C4-2B (cell line): ENCODE data around the gene TMEM131L.

Source experiments
- H3K27ac ChIP-seq: fragments of 450-650 bp; 2 replicates; pipeline ENCODE4 v1.5.1; 2017
- CTCF ChIP-seq: fragments of 450-650 bp; conservative IDR thresholded peaks from 2 replicates; pipeline ENCODE4 v1.5.1; 2017; ENCODE audit warnings: mild to moderate bottlenecking
- ZFX ChIP-seq: fragments of 450-650 bp; IDR thresholded peaks from 2 replicates; pipeline ENCODE4 v1.6.1; 2017

Gene TMEM131L

GRCh38 chr4:153514688-153515426 is 48.7 kb downstream of the TMEM131L start:
- no peak overlapping the region for H3K27ac ChIP-seq
- no peak for TF ChIP-seq CTCF

DNA sequence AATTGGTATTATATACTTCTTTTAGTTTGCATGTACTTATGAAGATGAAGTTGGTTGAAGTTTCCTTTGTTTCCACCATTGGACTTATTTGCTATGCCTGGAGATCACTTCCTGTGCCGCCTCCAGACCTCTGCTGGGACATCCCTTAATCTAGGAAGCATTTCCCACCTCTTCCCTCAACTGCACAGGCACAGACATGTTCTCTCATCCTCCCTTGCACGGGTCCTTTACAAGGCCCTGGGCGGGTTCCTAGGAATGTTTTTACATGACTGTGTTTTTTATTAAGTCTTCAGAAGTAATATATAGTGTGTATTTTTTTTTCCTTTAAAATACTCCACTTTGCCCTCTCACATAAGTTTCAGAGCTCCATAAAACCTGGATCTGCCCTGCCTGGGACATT is 51.0 kb downstream of the TMEM131L start:
- no peak overlapping the region for H3K27ac ChIP-seq
- no peak for TF ChIP-seq CTCF
- no peak for TF ChIP-seq ZFX

DNA sequence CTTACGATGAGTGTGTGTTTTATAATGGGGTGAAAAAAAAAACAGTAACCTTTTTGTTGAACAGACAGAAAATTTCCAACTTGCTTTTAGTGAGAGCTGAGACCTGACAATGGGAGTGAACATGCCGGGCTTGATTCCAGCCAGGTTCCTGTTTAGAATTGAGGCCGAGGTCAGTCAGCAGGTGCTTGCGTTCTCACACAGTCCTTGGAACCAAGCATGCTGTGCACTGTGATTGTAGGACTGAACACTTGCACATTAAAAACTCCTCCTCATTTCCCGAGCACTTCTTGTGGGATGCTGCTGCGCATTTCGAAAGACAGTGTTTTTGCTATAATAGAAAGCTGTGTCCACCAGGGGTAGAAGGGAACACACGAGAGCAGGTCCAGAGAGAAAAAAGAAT is 51.8 kb downstream of the TMEM131L start:
- TF ChIP-seq CTCF: no peak
- TF ChIP-seq ZFX: no peak
- no peak overlapping the region for H3K27ac ChIP-seq

DNA sequence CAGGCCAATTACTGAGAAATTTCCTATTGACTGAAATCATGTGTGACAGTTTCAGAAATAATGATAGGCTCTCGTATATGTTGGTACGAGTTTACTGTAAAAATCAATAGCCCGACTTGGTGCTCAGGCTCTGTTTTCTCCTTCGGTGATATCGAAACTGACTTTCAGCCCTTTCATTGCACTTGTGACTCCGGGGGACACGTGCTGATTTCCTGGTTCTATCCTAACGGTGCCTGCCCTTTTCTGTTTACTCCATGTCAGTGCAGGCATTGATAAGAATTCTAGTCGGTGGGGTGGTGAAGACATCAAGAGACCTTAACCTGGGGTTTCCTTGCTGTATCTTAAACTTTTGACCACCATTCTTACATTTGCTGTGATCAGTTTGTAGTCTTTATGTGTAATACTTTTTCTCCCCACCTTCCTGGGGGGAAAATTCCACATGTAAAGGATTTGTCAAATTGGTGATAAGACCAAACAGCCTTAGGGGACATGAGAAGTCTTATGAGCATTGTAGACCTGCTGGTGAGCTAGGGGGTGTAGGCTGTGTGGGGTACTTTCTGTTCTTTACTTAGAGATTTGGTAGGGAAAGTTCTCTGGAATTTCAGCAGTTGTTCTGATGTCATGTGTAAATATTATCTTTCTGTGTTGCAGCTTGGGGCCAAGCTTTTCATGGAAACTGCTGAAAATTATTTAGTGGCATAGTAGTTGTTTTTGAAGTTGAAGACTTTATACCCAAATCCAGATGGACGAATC is 52.7 kb downstream of the TMEM131L start:
- TF ChIP-seq CTCF (no peak), ZFX (no peak)
- no peak overlapping the region for H3K27ac ChIP-seq

DNA sequence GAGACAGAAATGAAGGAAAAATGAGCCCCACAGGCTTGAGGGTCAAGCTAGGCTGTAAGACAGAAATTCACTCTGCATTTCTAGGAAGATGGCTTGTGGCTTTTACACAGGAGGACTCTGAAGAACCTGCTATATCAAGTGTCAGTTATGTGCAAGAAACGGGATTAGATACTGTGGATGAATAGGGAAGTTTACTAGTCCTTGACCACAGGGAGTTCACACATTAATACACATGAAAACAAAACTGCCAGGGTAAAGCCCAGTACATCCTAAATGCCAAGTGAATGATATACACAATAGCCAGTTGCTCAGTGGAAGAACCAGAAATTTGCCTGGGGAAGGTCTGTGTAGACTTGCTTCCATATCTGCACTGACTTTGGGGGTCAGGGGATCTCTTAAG is 53.5 kb downstream of the TMEM131L start:
- no peak overlapping the region for H3K27ac ChIP-seq
- no peak for TF ChIP-seq CTCF
- no peak for TF ChIP-seq ZFX

DNA sequence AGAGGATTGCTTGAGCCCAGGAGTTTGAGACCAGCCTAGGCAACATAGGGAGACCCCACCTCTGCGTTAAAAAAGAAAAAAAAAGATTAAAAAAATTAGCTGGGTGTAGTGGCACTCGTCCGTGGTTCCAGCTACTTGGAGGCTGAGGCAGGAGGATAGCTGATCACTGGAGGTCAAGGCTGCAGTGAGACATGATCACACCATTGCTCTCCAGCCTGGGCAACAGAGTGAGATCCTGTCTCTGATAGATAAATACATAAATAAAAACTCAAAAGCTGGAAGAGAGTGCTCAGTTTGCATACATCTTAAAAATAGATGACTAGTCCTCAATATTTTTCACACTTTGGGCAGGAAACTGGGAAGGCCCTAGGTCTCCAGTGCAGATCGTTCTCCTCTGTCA is 54.1 kb downstream of the TMEM131L start:
- TF ChIP-seq CTCF (no peak), ZFX (no peak)
- no peak overlapping the region for H3K27ac ChIP-seq

GRCh38 chr4:153520801-153521329 is 54.7 kb downstream of the TMEM131L start:
- no peak for TF ChIP-seq ZFX
- no peak for TF ChIP-seq CTCF
- H3K27ac ChIP-seq: no peak overlapping the region
